ENCODE results near the gene BAAT.
"Not testable (repeated sequence)": the region's sequence is repeated elsewhere in the genome, so short reads cannot be mapped to it uniquely, and the experiment has no call there.

Gene BAAT

GRCh38 chr9:101359679-101360078 is 25.1 kb downstream of the BAAT start:
- DNase-seq = no peak

- DNase-seq = no peak
These were observed 28.2 kb downstream of the BAAT start for GRCh38 chr9:101356619-101357018.

- no peak for DNase-seq
These were observed 29.8 kb downstream of the BAAT start for GRCh38 chr9:101354765-101355708.

- no peak for DNase-seq
These were observed 30.6 kb downstream of the BAAT start for GRCh38 chr9:101354143-101354764.

GRCh38 chr9:101353683-101354082 is 31.1 kb downstream of the BAAT start:
- no peak for DNase-seq

- DNase-seq = no peak
These were observed 31.8 kb downstream of the BAAT start for GRCh38 chr9:101352892-101353463.

GRCh38 chr9:101350285-101350684 is 34.5 kb downstream of the BAAT start:
- DNase-seq = no peak

GRCh38 chr9:101342595-101342994 is 42.2 kb downstream of the BAAT start:
- no peak for DNase-seq

GRCh38 chr9:101341958-101342357 is 42.8 kb downstream of the BAAT start:
- no peak for DNase-seq

- no peak for DNase-seq
These were observed 47.6 kb downstream of the BAAT start for GRCh38 chr9:101337237-101337636.

- no peak for DNase-seq
These were observed 48.7 kb downstream of the BAAT start for GRCh38 chr9:101336091-101336490.

GRCh38 chr9:101333926-101334702 is 50.7 kb downstream of the BAAT start:
- no peak for DNase-seq

- DNase-seq = no peak
These were observed 51.3 kb downstream of the BAAT start for GRCh38 chr9:101333490-101333889.

- DNase-seq = no peak
These were observed 52.4 kb downstream of the BAAT start for GRCh38 chr9:101332362-101332761.

GRCh38 chr9:101327422-101327909 is 57.3 kb downstream of the BAAT start:
- DNase-seq = not testable (repeated sequence)

GRCh38 chr9:101326501-101326900 is 58.3 kb downstream of the BAAT start:
- DNase-seq = no peak

- no peak for DNase-seq
These were observed 58.8 kb downstream of the BAAT start for GRCh38 chr9:101326035-101326434.

GRCh38 chr9:101325053-101325452 is 59.8 kb downstream of the BAAT start:
- DNase-seq = no peak

- no peak for DNase-seq
These were observed 60.5 kb downstream of the BAAT start for GRCh38 chr9:101324245-101324804.

GRCh38 chr9:101323129-101323528 is 61.7 kb downstream of the BAAT start:
- no peak for DNase-seq

- DNase-seq = no peak
These were observed 67.1 kb downstream of the BAAT start for GRCh38 chr9:101317735-101318134.

GRCh38 chr9:101315112-101315450 is 69.7 kb downstream of the BAAT start:
- no peak for DNase-seq

GRCh38 chr9:101312661-101313060 is 72.1 kb downstream of the BAAT start:
- DNase-seq = no peak
